K562 (cell line): ENCODE results near the gene GPR3. TPM values are rescaled to one million over a fixed set of nuclear protein-coding genes. Genes with fewer than 3 reads are reported as not detected.

Source experiments
- ATF7 ChIP-seq: fragments of 450-650 bp; IDR thresholded peaks from 2 replicates; pipeline ENCODE4 v1.7.1; 2014; ENCODE audit warnings: mild to moderate bottlenecking, moderate library complexity
- CCAR2 ChIP-seq: fragments of 200-400 bp; formaldehyde crosslinking; IDR thresholded peaks from 2 replicates; pipeline ENCODE4 v1.6.1; 2017; ENCODE audit warnings: mild to moderate bottlenecking, low read depth, low read length
- HNRNPH1 ChIP-seq: fragments of 200-400 bp; formaldehyde crosslinking; optimal IDR thresholded peaks from 2 replicates; pipeline ENCODE3; 2017; ENCODE audit warnings: low read depth, mild to moderate bottlenecking, low read length, moderate library complexity
- JUN ChIP-seq, 2 experiments: sonication (generic) in 1 of 2; formaldehyde crosslinking in 1 of 2; IDR thresholded peaks; 2 replicates each; pipeline versions ENCODE4 v1.6.1 to v1.8.0; 2012 to 2022; ENCODE audit warnings: borderline replicate concordance in 2 of 2, mild to moderate bottlenecking in 2 of 2, improper control_type of control experiment in 1 of 2, low read depth in 1 of 2, low read length in 1 of 2, missing genetic modification reagents in 1 of 2
- MXI1 ChIP-seq: IDR thresholded peaks from 2 replicates; pipeline ENCODE4 v1.6.1; 2011; ENCODE audit warnings: low read depth, mild to moderate bottlenecking, improper control_type of control experiment, low read length
- NR2F6 ChIP-seq: fragments of 450-650 bp; formaldehyde crosslinking; IDR thresholded peaks from 2 replicates; pipeline ENCODE4 v1.4.0; 2020; ENCODE audit warnings: mild to moderate bottlenecking
- RBM39 ChIP-seq: fragments of 200-400 bp; formaldehyde crosslinking; optimal IDR thresholded peaks from 2 replicates; pipeline ENCODE3; 2018; ENCODE audit warnings: low read depth, low read length
- TRIM24 ChIP-seq, 2 experiments: fragments of 450-650 bp; IDR thresholded peaks; 2 replicates each; pipeline ENCODE4 v1.6.1; 2016
- ZBTB7A ChIP-seq: IDR thresholded peaks from 2 replicates; pipeline ENCODE4 v1.6.1; 2011; ENCODE audit warnings: low read depth, mild to moderate bottlenecking, low read length, moderate library complexity, borderline replicate concordance; ENCODE audit not compliant: control insufficient read depth
- ZNF217 ChIP-seq: sonication (generic); formaldehyde crosslinking; IDR thresholded peaks from 2 replicates; pipeline ENCODE4 v1.8.0; 2022; ENCODE audit warnings: mild to moderate bottlenecking, missing genetic modification reagents
- ZNF253 ChIP-seq: fragments of 250-450 bp; sonication (Bioruptor Pico); conservative IDR thresholded peaks from 2 replicates; pipeline ENCODE4 v1.6.1; 2021; ENCODE audit warnings: mild to moderate bottlenecking
- polyA plus RNA-seq, 8 experiments: library from polyadenylated mRNA; depleted of rRNA in 4 of 8; stranded (reverse) in 5 of 8; unstranded in 3 of 8; fragments of >200 nt; fragmentation: Nextera tagmentation in 2 of 8; fragmentation: Illumina TruSeq in 1 of 8; extraction: Ambion mirVana in 2 of 8; extraction: Trizol in 1 of 8; gene quantifications; 2 replicates each; pipeline versions ENCODE4 v1.2.1 to v1.2.3, GENCODE V29; 2011 to 2014; ENCODE audit warnings: inconsistent platforms in 1 of 8, missing spikeins in 1 of 8
- total RNA-seq, 7 experiments: library from RNA; depleted of rRNA in 6 of 7; stranded (reverse); fragments of >200 nt in 6 of 7; fragmentation: Illumina TruSeq in 2 of 7; extraction: Trizol in 2 of 7; gene quantifications; 2 replicates each; pipeline versions ENCODE4 v1.2.1 to v1.2.3, GENCODE V29; 2011 to 2021; ENCODE audit warnings: low replicate concordance in 1 of 7
- TF ChIP-seq, protein P1 (sequence below): sonication (generic); formaldehyde crosslinking; IDR thresholded peaks from 2 replicates; pipeline ENCODE4 v1.8.0; 2022; ENCODE audit warnings: mild to moderate bottlenecking, missing genetic modification reagents
- TF ChIP-seq, protein P2 (sequence below): sonication (generic); formaldehyde crosslinking; IDR thresholded peaks from 2 replicates; pipeline ENCODE4 v1.8.1; 2023; ENCODE audit warnings: mild to moderate bottlenecking, missing genetic modification reagents, moderate library complexity
- TF ChIP-seq, protein P3 (sequence below): conservative IDR thresholded peaks from 2 replicates; pipeline ENCODE4 v1.6.1; 2011; ENCODE audit warnings: low read depth, mild to moderate bottlenecking, low read length; ENCODE audit not compliant: control insufficient read depth
- TF ChIP-seq, protein P4 (sequence below), 3 experiments: IDR thresholded peaks in 2 of 3; conservative IDR thresholded peaks in 1 of 3; 2 replicates each; pipeline ENCODE4 v1.5.1; 2011 to 2012; ENCODE audit warnings: low read length in 3 of 3, mild to moderate bottlenecking in 3 of 3, control low read depth in 2 of 3, improper control_type of control experiment in 1 of 3, inconsistent platforms in 1 of 3, low read depth in 1 of 3, mixed read lengths in 1 of 3, moderate library complexity in 1 of 3; ENCODE audit not compliant: insufficient read depth in 2 of 3

The GPR3 gene
- total and polyA plus RNA-seq, 9 of the 15 experiments (the other 6 are each of a cell fraction or from before 2014, with no cell fraction given), result 0.24 to 11.5 (median 3.7) TPM

DNA sequence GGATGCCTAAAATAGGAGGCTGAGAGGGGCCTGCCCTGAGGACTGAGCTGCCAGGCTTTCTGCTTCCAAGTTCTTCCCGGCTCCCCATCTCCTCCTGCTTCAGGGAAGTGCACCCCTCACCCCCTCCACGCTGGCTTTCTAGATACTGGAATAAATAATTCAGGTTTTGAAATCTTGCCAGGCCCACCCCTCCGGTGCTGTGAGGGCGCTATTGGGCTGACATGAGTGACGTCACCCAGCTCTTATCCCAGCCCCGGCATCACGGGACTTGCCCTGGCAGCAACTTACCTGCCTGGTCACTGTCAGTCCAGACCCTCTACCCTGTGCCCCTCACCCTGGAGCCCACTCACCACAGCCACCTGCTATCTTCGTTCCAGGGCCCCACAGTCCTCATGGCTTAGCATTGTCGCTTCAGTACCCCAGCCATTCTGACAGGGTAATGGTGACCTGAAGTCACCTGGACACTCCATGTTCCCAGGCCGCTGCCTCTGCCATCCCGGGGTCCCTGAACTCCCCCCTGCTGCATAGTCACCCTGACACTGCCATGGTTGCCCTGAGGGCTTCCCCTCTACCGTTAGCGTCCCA is 819 bp upstream of the GPR3 start (continued):
- TF ChIP-seq, protein P1, sequence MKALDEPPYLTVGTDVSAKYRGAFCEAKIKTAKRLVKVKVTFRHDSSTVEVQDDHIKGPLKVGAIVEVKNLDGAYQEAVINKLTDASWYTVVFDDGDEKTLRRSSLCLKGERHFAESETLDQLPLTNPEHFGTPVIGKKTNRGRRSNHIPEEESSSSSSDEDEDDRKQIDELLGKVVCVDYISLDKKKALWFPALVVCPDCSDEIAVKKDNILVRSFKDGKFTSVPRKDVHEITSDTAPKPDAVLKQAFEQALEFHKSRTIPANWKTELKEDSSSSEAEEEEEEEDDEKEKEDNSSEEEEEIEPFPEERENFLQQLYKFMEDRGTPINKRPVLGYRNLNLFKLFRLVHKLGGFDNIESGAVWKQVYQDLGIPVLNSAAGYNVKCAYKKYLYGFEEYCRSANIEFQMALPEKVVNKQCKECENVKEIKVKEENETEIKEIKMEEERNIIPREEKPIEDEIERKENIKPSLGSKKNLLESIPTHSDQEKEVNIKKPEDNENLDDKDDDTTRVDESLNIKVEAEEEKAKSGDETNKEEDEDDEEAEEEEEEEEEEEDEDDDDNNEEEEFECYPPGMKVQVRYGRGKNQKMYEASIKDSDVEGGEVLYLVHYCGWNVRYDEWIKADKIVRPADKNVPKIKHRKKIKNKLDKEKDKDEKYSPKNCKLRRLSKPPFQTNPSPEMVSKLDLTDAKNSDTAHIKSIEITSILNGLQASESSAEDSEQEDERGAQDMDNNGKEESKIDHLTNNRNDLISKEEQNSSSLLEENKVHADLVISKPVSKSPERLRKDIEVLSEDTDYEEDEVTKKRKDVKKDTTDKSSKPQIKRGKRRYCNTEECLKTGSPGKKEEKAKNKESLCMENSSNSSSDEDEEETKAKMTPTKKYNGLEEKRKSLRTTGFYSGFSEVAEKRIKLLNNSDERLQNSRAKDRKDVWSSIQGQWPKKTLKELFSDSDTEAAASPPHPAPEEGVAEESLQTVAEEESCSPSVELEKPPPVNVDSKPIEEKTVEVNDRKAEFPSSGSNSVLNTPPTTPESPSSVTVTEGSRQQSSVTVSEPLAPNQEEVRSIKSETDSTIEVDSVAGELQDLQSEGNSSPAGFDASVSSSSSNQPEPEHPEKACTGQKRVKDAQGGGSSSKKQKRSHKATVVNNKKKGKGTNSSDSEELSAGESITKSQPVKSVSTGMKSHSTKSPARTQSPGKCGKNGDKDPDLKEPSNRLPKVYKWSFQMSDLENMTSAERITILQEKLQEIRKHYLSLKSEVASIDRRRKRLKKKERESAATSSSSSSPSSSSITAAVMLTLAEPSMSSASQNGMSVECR (CRISPR knock-in tag), result peak; percentile 54; the same call in 1 of the 2 replicates
- TF ChIP-seq, protein P2, sequence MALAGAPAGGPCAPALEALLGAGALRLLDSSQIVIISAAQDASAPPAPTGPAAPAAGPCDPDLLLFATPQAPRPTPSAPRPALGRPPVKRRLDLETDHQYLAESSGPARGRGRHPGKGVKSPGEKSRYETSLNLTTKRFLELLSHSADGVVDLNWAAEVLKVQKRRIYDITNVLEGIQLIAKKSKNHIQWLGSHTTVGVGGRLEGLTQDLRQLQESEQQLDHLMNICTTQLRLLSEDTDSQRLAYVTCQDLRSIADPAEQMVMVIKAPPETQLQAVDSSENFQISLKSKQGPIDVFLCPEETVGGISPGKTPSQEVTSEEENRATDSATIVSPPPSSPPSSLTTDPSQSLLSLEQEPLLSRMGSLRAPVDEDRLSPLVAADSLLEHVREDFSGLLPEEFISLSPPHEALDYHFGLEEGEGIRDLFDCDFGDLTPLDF (CRISPR knock-in tag), result no peak
- TF ChIP-seq ATF7 (peak; percentile 94), ZNF253 (CRISPR knock-in tag) (no peak), ZBTB7A (peak; percentile 9; the same call in 1 of the 2 replicates), TRIM24 (IDR thresholded peaks at IDR 0.05) (no peak), RBM39 (no peak), CCAR2 (no peak), ZNF217 (CRISPR knock-in tag) (no peak), MXI1 (no peak), NR2F6 (CRISPR knock-in tag) (no peak), HNRNPH1 (no peak), JUN (IDR thresholded peaks at IDR 0.05; ENCODE audit: borderline replicate concordance, low read depth, low read length) (peak; percentile 41; the same call in 1 of the 2 replicates), JUN (CRISPR knock-in tag; IDR thresholded peaks at IDR 0.05; ENCODE audit: borderline replicate concordance) (0 out of 2 replicates have a peak, but pooled peaks have one; percentile 59)
- TF ChIP-seq, protein P3, sequence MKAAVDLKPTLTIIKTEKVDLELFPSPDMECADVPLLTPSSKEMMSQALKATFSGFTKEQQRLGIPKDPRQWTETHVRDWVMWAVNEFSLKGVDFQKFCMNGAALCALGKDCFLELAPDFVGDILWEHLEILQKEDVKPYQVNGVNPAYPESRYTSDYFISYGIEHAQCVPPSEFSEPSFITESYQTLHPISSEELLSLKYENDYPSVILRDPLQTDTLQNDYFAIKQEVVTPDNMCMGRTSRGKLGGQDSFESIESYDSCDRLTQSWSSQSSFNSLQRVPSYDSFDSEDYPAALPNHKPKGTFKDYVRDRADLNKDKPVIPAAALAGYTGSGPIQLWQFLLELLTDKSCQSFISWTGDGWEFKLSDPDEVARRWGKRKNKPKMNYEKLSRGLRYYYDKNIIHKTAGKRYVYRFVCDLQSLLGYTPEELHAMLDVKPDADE, result 0 out of 2 replicates have a peak, but pooled peaks have one; percentile 31
- TF ChIP-seq, protein P4, sequence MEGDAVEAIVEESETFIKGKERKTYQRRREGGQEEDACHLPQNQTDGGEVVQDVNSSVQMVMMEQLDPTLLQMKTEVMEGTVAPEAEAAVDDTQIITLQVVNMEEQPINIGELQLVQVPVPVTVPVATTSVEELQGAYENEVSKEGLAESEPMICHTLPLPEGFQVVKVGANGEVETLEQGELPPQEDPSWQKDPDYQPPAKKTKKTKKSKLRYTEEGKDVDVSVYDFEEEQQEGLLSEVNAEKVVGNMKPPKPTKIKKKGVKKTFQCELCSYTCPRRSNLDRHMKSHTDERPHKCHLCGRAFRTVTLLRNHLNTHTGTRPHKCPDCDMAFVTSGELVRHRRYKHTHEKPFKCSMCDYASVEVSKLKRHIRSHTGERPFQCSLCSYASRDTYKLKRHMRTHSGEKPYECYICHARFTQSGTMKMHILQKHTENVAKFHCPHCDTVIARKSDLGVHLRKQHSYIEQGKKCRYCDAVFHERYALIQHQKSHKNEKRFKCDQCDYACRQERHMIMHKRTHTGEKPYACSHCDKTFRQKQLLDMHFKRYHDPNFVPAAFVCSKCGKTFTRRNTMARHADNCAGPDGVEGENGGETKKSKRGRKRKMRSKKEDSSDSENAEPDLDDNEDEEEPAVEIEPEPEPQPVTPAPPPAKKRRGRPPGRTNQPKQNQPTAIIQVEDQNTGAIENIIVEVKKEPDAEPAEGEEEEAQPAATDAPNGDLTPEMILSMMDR (IDR thresholded peaks at IDR 0.05 in 2 of 3, conservative IDR thresholded peaks at IDR 0.05 in 1 of 3; ENCODE audit: insufficient read depth in 2 of 3, low read depth in 1 of 3, low read length in 3 of 3), result peak in 2 of 3 experiments; percentile 1 to 23; a peak in 2 of 6 replicates
